ENCODE measurements around the gene HDAC1. TPM values are rescaled to one million over a fixed set of nuclear protein-coding genes. Genes with fewer than 3 reads are reported as not detected.

Gene HDAC1
- total RNA-seq, 2 donors from 2014 or later, result 50.9 to 52.0 TPM

DNA sequence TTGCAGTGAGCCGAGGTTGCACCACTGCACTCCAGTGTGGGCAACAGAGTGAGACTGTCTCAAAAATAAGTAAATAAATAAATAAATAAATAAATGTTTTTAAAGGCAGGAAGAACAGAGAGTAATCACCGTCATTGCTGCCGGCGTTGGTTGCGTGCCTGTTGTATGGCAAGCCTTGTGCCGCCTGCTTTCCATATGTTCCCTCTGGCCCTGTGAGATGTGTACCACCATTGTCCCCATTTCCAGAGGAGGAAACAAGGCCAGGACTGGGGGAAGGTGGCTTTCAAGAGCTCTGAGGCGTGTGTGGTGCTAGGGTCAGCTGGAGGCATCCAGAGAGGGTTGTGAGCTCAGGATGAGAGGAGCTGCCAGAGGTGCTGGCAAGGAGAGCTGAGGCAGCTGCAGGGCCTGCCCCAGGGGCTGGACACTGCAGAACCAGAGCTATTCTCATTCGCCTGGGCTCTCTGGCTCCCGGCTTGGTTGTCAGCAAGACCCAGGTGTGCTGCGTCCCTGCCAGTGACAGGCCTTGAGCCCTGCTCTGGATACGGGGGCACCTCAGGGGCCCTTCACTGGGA, 49.4 kb downstream of the HDAC1 start:
- Histone ChIP-seq H3K4me3 (no peak overlapping the region), H3K27ac (no peak overlapping the region), H3K9me3 (no peaks in the 10 kb centered on the region), H3K4me1 (ENCODE audit: control insufficient read depth in 1 of 2, low read depth in 2 of 2) (peaks cover 0 to 4% of the 10 kb centered on the region in 2 donors), H3K36me3 (no peaks in the 10 kb centered on the region), H3K27me3 (replicated peaks; ENCODE audit: insufficient read depth) (no peaks in the 10 kb centered on the region)
- DNase-seq (ENCODE audit: low spot score) (no peak), ATAC-seq (ENCODE audit: insufficient number of reproducible peaks, low FRiP score, low read depth) (no peak)
- TF ChIP-seq, protein P1, sequence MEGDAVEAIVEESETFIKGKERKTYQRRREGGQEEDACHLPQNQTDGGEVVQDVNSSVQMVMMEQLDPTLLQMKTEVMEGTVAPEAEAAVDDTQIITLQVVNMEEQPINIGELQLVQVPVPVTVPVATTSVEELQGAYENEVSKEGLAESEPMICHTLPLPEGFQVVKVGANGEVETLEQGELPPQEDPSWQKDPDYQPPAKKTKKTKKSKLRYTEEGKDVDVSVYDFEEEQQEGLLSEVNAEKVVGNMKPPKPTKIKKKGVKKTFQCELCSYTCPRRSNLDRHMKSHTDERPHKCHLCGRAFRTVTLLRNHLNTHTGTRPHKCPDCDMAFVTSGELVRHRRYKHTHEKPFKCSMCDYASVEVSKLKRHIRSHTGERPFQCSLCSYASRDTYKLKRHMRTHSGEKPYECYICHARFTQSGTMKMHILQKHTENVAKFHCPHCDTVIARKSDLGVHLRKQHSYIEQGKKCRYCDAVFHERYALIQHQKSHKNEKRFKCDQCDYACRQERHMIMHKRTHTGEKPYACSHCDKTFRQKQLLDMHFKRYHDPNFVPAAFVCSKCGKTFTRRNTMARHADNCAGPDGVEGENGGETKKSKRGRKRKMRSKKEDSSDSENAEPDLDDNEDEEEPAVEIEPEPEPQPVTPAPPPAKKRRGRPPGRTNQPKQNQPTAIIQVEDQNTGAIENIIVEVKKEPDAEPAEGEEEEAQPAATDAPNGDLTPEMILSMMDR (IDR thresholded peaks at IDR 0.05), result no peak

- H3K9me3 ChIP-seq, result no peaks in the 10 kb centered on the region
- no peaks in the 10 kb centered on the region for H3K4me1 ChIP-seq (ENCODE audit: control insufficient read depth in 1 of 2, low read depth in 2 of 2)
- no peaks in the 10 kb centered on the region for H3K36me3 ChIP-seq
- H3K4me3 ChIP-seq, result no peak overlapping the region
- no peak overlapping the region for H3K27ac ChIP-seq
- H3K27me3 ChIP-seq (replicated peaks; ENCODE audit: insufficient read depth), result no peaks in the 10 kb centered on the region
- DNase-seq (ENCODE audit: low spot score) (no peak), ATAC-seq (ENCODE audit: insufficient number of reproducible peaks, low FRiP score, low read depth) (no peak)
- TF ChIP-seq, protein P1 (IDR thresholded peaks at IDR 0.05), result no peak
Measured at GRCh38 chr1:32341971-32342370, 50.1 kb downstream of the HDAC1 start.

- Histone ChIP-seq H3K27me3 (replicated peaks; ENCODE audit: insufficient read depth) (no peaks in the 10 kb centered on the region), H3K9me3 (no peaks in the 10 kb centered on the region), H3K4me3 (no peak overlapping the region), H3K27ac (no peak overlapping the region), H3K36me3 (no peaks in the 10 kb centered on the region), H3K4me1 (ENCODE audit: control insufficient read depth in 1 of 2, low read depth in 2 of 2) (no peaks in the 10 kb centered on the region)
- DNase-seq (ENCODE audit: low spot score) (no peak), ATAC-seq (ENCODE audit: insufficient number of reproducible peaks, low FRiP score, low read depth) (no peak)
- TF ChIP-seq, protein P1 (IDR thresholded peaks at IDR 0.05), result no peak
Measured at GRCh38 chr1:32342704-32343103, 50.8 kb downstream of the HDAC1 start.

GRCh38 chr1:32345289-32345827, 53.5 kb downstream of the HDAC1 start:
- ATAC-seq (ENCODE audit: insufficient number of reproducible peaks, low FRiP score, low read depth), result no peak
- TF ChIP-seq, protein P1 (IDR thresholded peaks at IDR 0.05), result no peak

DNA sequence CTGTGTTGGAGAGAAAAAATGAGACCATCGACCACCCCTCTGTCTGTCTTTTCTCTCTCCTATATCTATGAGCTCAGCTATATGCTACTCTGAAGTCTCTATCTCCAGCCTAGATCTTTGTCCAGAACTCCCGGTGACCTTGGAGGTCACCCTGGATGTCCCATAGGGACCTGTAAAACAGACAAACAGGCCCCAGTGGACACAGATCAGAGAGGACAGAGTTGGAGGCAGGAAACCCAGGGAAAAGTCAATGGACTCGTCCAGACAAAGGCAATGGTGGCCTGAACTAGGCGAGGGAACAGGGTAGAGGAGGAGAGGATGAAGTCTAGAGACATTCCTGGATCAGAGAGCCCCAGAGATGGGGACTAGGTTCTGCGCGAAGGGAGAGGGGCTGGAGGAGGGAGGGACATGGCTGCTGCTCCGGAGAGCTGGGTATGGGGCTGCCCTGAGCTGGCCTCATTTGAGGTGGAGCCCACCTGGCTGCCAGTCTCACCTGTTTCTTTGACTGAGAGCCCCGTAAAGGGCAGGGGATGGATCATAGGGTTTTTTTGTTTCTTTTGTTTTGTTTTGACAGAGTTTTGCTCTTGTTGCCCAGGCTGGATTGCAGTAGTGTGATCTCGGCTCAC, 54.8 kb downstream of the HDAC1 start:
- Histone ChIP-seq H3K4me1 (ENCODE audit: control insufficient read depth in 1 of 2, low read depth in 2 of 2) (peaks cover 0 to 4% of the 10 kb centered on the region in 2 donors), H3K4me3 (no peak overlapping the region), H3K36me3 (no peaks in the 10 kb centered on the region), H3K27me3 (replicated peaks; ENCODE audit: insufficient read depth) (no peaks in the 10 kb centered on the region), H3K27ac (no peak overlapping the region), H3K9me3 (no peaks in the 10 kb centered on the region)
- TF ChIP-seq, protein P1 (IDR thresholded peaks at IDR 0.05), result no peak
- no peak for DNase-seq (ENCODE audit: low spot score)
- no peak for ATAC-seq (ENCODE audit: insufficient number of reproducible peaks, low FRiP score, low read depth)

More at GRCh38 chr1:32345289-32345827, 53.5 kb downstream of the HDAC1 start:
- no peaks in the 10 kb centered on the region for H3K27me3 ChIP-seq (replicated peaks; ENCODE audit: insufficient read depth)
- DNase-seq (ENCODE audit: low spot score), result no peak
- no peaks in the 10 kb centered on the region for H3K4me1 ChIP-seq (ENCODE audit: control insufficient read depth in 1 of 2, low read depth in 2 of 2)
- no peak overlapping the region for H3K27ac ChIP-seq
- H3K4me3 ChIP-seq, result no peak overlapping the region
- H3K9me3 ChIP-seq, result no peaks in the 10 kb centered on the region
- H3K36me3 ChIP-seq, result no peaks in the 10 kb centered on the region
